ENCODE results near the gene TFDP1. TPM values are rescaled to one million over a fixed set of nuclear protein-coding genes. Genes with fewer than 3 reads are reported as not detected.

The TFDP1 gene
- total and polyA plus RNA-seq, 2 experiments from 2014 or later = 74.8 to 122 TPM

- Histone ChIP-seq H3K4me2 (ENCODE audit: unreplicated experiment) (no peak overlapping the region), H3K9me2 (ENCODE audit: insufficient read depth) (no peaks in the 10 kb centered on the region), H4K20me1 (ENCODE audit: insufficient read depth) (no peaks in the 10 kb centered on the region), H3K27ac (no peak overlapping the region), H3K9me3 (ENCODE audit: low read depth) (no peaks in the 10 kb centered on the region), H3F3A (ENCODE audit: insufficient read depth) (no peaks in the 10 kb centered on the region), H3K9ac (no peak overlapping the region), H3K36me3 (ENCODE audit: low read depth) (no peaks in the 10 kb centered on the region; the same call in 1 of the 2 replicates), H3K4me3 (no peak overlapping the region), H3K79me2 (ENCODE audit: insufficient read depth) (peaks cover 99% of the 10 kb centered on the region), H3K27me3 (replicated peaks; ENCODE audit: insufficient read depth) (no peaks in the 10 kb centered on the region), H3K4me1 (ENCODE audit: insufficient read depth) (no peaks in the 10 kb centered on the region), H2AFZ (no peak overlapping the region)
- WGBS, 2 experiments (ENCODE audit: low coverage in 1 of 2, low lambda C conversion rate in 2 of 2, missing lambda C conversion rate in 2 of 2) = 94 to 96% methylated on average over 15 to 19 of the region's 19 CpGs
- TF ChIP-seq EZH2 (IDR thresholded peaks at IDR 0.05; ENCODE audit: insufficient read depth, poor library complexity, severe bottlenecking) = no peak
- TF ChIP-seq EZH2phosphoT487 (IDR thresholded peaks at IDR 0.05; ENCODE audit: insufficient read depth, low read depth) = no peak
- in situ Hi-C loops (cut with MboI) = no loop called here
- DNase-seq = no peak
Observed at GRCh38 chr13:113610266-113610665, 25.7 kb downstream of the TFDP1 start.

DNA sequence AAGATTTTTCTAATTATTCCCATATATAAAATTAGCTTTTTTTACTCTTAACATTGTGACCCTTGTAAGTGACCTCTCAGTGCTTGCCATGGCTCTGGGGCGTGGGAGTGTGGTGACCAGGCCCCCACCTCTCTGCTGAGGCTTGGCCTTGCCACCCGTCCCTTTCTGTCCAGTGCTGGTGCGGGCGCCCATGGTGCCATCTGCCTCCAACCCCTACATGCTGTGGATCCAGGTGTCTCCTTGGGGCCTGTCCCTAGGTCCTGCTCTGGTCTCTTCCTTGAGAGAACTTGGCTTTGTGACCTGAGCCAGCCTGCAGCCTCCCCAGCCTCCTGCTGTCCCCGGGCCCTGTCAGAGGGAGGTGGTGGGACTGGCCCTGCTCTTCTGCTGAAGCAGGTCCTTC is 27.4 kb downstream of the TFDP1 start:
- 98 to 99% methylated on average over 5 of the region's 5 CpGs for WGBS, 2 experiments (ENCODE audit: low coverage in 1 of 2, low lambda C conversion rate in 2 of 2, missing lambda C conversion rate in 2 of 2)
- in situ Hi-C loops (cut with MboI) = no loop called here
- Histone ChIP-seq H3K4me1 (ENCODE audit: insufficient read depth) (no peaks in the 10 kb centered on the region), H2AFZ (no peak overlapping the region), H3K9ac (no peak overlapping the region), H3K4me2 (ENCODE audit: unreplicated experiment) (no peak overlapping the region), H3K36me3 (ENCODE audit: low read depth) (no peaks in the 10 kb centered on the region; the same call in 1 of the 2 replicates), H4K20me1 (ENCODE audit: insufficient read depth) (no peaks in the 10 kb centered on the region), H3F3A (ENCODE audit: insufficient read depth) (no peaks in the 10 kb centered on the region), H3K4me3 (no peak overlapping the region), H3K27me3 (replicated peaks; ENCODE audit: insufficient read depth) (no peaks in the 10 kb centered on the region), H3K79me2 (ENCODE audit: insufficient read depth) (peaks cover 100% of the 10 kb centered on the region), H3K9me2 (ENCODE audit: insufficient read depth) (no peaks in the 10 kb centered on the region), H3K27ac (no peak overlapping the region), H3K9me3 (ENCODE audit: low read depth) (no peaks in the 10 kb centered on the region)
- TF ChIP-seq EZH2 (IDR thresholded peaks at IDR 0.05; ENCODE audit: insufficient read depth, poor library complexity, severe bottlenecking) (no peak), EZH2phosphoT487 (IDR thresholded peaks at IDR 0.05; ENCODE audit: insufficient read depth, low read depth) (no peak)
- no peak for DNase-seq

DNA sequence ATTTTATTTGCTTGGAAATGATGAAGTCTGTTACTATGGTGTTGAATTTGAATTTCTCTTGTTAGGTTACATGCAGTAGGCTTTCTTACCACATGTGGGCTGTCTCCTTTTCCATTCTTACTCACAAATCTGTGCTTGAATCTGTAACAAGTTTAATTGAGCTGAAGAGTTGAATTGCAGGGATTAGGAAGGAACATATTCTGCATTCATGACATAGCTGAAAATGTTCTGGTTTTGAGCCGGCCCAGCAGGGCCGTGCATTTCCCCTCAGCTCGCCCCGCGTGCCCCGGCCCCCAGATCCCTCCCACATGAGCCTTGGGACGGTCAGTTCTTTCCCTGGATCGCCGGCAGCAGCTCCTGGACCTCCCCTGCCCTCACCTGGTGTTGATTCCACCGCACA is 28.1 kb downstream of the TFDP1 start:
- no peaks in the 10 kb centered on the region for H3K9me3 ChIP-seq (ENCODE audit: low read depth)
- no peak for TF ChIP-seq EZH2 (IDR thresholded peaks at IDR 0.05; ENCODE audit: insufficient read depth, poor library complexity, severe bottlenecking)
- no peak for TF ChIP-seq EZH2phosphoT487 (IDR thresholded peaks at IDR 0.05; ENCODE audit: insufficient read depth, low read depth)
- in situ Hi-C loops (cut with MboI) = no loop called here
- no peak overlapping the region for H2AFZ ChIP-seq
- H3K27ac ChIP-seq = no peak overlapping the region
- no peaks in the 10 kb centered on the region; the same call in 1 of the 2 replicates for H3K36me3 ChIP-seq (ENCODE audit: low read depth)
- 0 out of 2 replicates have a peak, but pooled peaks cover 5% of the 10 kb centered on the region for H4K20me1 ChIP-seq (ENCODE audit: insufficient read depth)
- no peak overlapping the region for H3K9ac ChIP-seq
- no peak overlapping the region for H3K4me2 ChIP-seq (ENCODE audit: unreplicated experiment)
- H3F3A ChIP-seq (ENCODE audit: insufficient read depth) = no peaks in the 10 kb centered on the region
- no peaks in the 10 kb centered on the region for H3K4me1 ChIP-seq (ENCODE audit: insufficient read depth)
- H3K4me3 ChIP-seq = no peak overlapping the region
- no peaks in the 10 kb centered on the region for H3K9me2 ChIP-seq (ENCODE audit: insufficient read depth)
- DNase-seq = no peak
- no peaks in the 10 kb centered on the region for H3K27me3 ChIP-seq (replicated peaks; ENCODE audit: insufficient read depth)
- peaks cover 100% of the 10 kb centered on the region for H3K79me2 ChIP-seq (ENCODE audit: insufficient read depth)
- 91 to 95% methylated on average over 9 to 10 of the region's 10 CpGs for WGBS, 2 experiments (ENCODE audit: low coverage in 1 of 2, low lambda C conversion rate in 2 of 2, missing lambda C conversion rate in 2 of 2)

DNA sequence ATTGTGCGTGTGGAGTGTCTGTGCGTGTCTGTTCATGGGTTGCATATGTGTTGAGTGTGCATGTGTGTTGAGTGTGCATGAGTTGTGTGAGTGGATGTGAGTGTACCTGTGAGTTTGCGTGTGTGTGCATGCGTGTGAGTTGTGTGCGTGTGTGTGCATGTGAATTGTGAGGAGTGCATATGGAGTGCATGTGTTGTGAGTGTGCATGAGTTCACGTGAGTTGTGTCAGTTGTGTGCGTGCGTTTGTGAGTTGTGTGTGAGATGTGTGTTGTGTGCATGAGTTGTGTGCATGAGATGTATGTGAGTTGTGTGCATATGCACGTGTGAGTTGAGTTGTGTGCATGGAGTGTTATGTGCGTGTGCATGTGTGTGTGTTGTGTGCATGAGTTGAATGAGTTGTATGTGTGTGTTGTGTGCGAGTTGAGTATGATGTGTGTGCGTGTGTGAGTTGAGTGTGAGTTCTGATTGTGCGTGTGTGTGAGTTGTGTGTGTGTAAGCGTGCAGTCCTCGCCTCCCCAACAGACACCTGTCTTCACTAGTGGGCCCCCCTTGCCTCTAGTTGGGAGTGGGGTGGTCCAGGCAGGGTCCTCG is 29.3 kb downstream of the TFDP1 start:
- H4K20me1 ChIP-seq (ENCODE audit: insufficient read depth) = 0 out of 2 replicates have a peak, but pooled peaks cover 7% of the 10 kb centered on the region
- no peaks in the 10 kb centered on the region for H3F3A ChIP-seq (ENCODE audit: insufficient read depth)
- no peak overlapping the region for H3K9ac ChIP-seq
- peaks cover 100% of the 10 kb centered on the region for H3K79me2 ChIP-seq (ENCODE audit: insufficient read depth)
- H3K9me3 ChIP-seq (ENCODE audit: low read depth) = no peaks in the 10 kb centered on the region
- in situ Hi-C loops (cut with MboI) = no loop called here
- DNase-seq = no peak
- no peaks in the 10 kb centered on the region for H3K27me3 ChIP-seq (replicated peaks; ENCODE audit: insufficient read depth)
- no peak overlapping the region for H2AFZ ChIP-seq
- TF ChIP-seq EZH2phosphoT487 (IDR thresholded peaks at IDR 0.05; ENCODE audit: insufficient read depth, low read depth) = no peak
- H3K27ac ChIP-seq = no peak overlapping the region
- H3K4me1 ChIP-seq (ENCODE audit: insufficient read depth) = no peaks in the 10 kb centered on the region
- H3K9me2 ChIP-seq (ENCODE audit: insufficient read depth) = no peaks in the 10 kb centered on the region
- H3K4me2 ChIP-seq (ENCODE audit: unreplicated experiment) = no peak overlapping the region
- no peaks in the 10 kb centered on the region; the same call in 1 of the 2 replicates for H3K36me3 ChIP-seq (ENCODE audit: low read depth)
- no peak overlapping the region for H3K4me3 ChIP-seq
- WGBS, 2 experiments (ENCODE audit: low coverage in 1 of 2, low lambda C conversion rate in 2 of 2, missing lambda C conversion rate in 2 of 2) = 94 to 95% methylated on average over 16 of the region's 16 CpGs
